Upper lobe of right lung (tissue), 1 donor: ENCODE results near the gene RAD51B. TPM values are rescaled to one million over a fixed set of nuclear protein-coding genes. Genes with fewer than 3 reads are reported as not detected.

ENCODE experiments used
- ATAC-seq: fragments of 200-7000 bp; cut with Tn5 transposase; one replicate; pipeline ENCODE4 v1.9.1; 2020; ENCODE audit warnings: mild to moderate bottlenecking, moderate library complexity
- DNase-seq: peaks from one replicate; pipeline ENCODE4 v3.0.0-alpha.2; 2020
- H3K27ac ChIP-seq: fragments of 200-600 bp; one replicate; pipeline ENCODE4 v1.8.0; 2022
- H3K27me3 ChIP-seq: fragments of 200-600 bp; one replicate; pipeline ENCODE4 v1.8.0; 2022; ENCODE audit warnings: mild to moderate bottlenecking
- H3K36me3 ChIP-seq: fragments of 200-600 bp; one replicate; pipeline ENCODE4 v1.8.0; 2022
- H3K4me1 ChIP-seq: fragments of 200-600 bp; one replicate; pipeline ENCODE4 v1.8.0; 2022
- H3K4me3 ChIP-seq: fragments of 200-600 bp; one replicate; pipeline ENCODE4 v1.8.0; 2022; ENCODE audit warnings: mild to moderate bottlenecking
- H3K9me3 ChIP-seq: fragments of 200-600 bp; one replicate; pipeline ENCODE4 v1.8.0; 2022
- CTCF ChIP-seq: fragments of 200-600 bp; IDR thresholded peaks from one replicate; pipeline ENCODE4 v1.8.0; 2022; ENCODE audit warnings: antibody characterized with exemption
- intact Hi-C: fragments of 100-400 bp; cut with DNase I; formaldehyde crosslinking; loops from one replicate; pipeline ENCODE4 v1.11.0; 2022
- total RNA-seq: library from RNA; stranded (reverse); fragmentation: NEBNext Ultra II Directional; extraction: Animal tissue kit (Norgen Biotek cat#: 25700); gene quantifications from one replicate; pipeline ENCODE4 v1.2.1, GENCODE V29; 2021
- donor health status: DM: no; HTN: yes; CAD: no; lungs with severe emphysema.

Gene RAD51B
- total RNA-seq, 1 donor from 2014 or later = 11.5 TPM

- Histone ChIP-seq H3K27ac (no peak overlapping the region), H3K9me3 (no peaks in the 10 kb centered on the region), H3K4me3 (no peak overlapping the region), H3K27me3 (no peaks in the 10 kb centered on the region), H3K4me1 (peaks cover 43% of the 10 kb centered on the region), H3K36me3 (no peaks in the 10 kb centered on the region)
- DNase-seq = no peak
- no peak for ATAC-seq
- no peak for TF ChIP-seq CTCF
- intact Hi-C loops = no loop called here
Measured at GRCh38 chr14:68281497-68281896, 461.9 kb downstream of the RAD51B start.

- no peak for TF ChIP-seq CTCF
- Histone ChIP-seq H3K4me3 (no peak overlapping the region), H3K9me3 (no peaks in the 10 kb centered on the region), H3K4me1 (peaks cover 43% of the 10 kb centered on the region), H3K27me3 (no peaks in the 10 kb centered on the region), H3K27ac (peak overlapping the region; percentile 56), H3K36me3 (no peaks in the 10 kb centered on the region)
- intact Hi-C loops = no loop called here
- no peak for ATAC-seq
- DNase-seq = no peak
Measured at GRCh38 chr14:68282479-68283377, 463.1 kb downstream of the RAD51B start.

- peaks cover 43% of the 10 kb centered on the region for H3K4me1 ChIP-seq
- no peak for DNase-seq
- no peak for TF ChIP-seq CTCF
- H3K9me3 ChIP-seq = no peaks in the 10 kb centered on the region
- peak overlapping the region; percentile 56 for H3K27ac ChIP-seq
- ATAC-seq = peak; percentile 58
- H3K4me3 ChIP-seq = no peak overlapping the region
- no peaks in the 10 kb centered on the region for H3K27me3 ChIP-seq
- H3K36me3 ChIP-seq = no peaks in the 10 kb centered on the region
- intact Hi-C loops = no loop called here
Measured at GRCh38 chr14:68283378-68284123, 464.0 kb downstream of the RAD51B start.

- no peak for ATAC-seq
- Histone ChIP-seq H3K4me1 (peaks cover 36% of the 10 kb centered on the region), H3K36me3 (no peaks in the 10 kb centered on the region), H3K27me3 (no peaks in the 10 kb centered on the region), H3K4me3 (no peak overlapping the region), H3K27ac (peak overlapping the region; percentile 3), H3K9me3 (no peaks in the 10 kb centered on the region)
- no peak for TF ChIP-seq CTCF
- intact Hi-C loops = no loop called here
- DNase-seq = no peak
Measured at GRCh38 chr14:68284333-68284732, 464.8 kb downstream of the RAD51B start.

- H3K36me3 ChIP-seq = no peaks in the 10 kb centered on the region
- no peak for ATAC-seq
- peak overlapping the region; percentile 75 for H3K27ac ChIP-seq
- no peak overlapping the region for H3K4me3 ChIP-seq
- H3K9me3 ChIP-seq = no peaks in the 10 kb centered on the region
- no peak for TF ChIP-seq CTCF
- peaks cover 34% of the 10 kb centered on the region for H3K4me1 ChIP-seq
- no peaks in the 10 kb centered on the region for H3K27me3 ChIP-seq
- intact Hi-C loops = no loop called here
- DNase-seq = no peak
Measured at GRCh38 chr14:68284834-68285233, 465.3 kb downstream of the RAD51B start.
